ENCODE data around the gene ANXA1.

- TF ChIP-seq CTCF (conservative IDR thresholded peaks at IDR 0.05; ENCODE audit: low read depth, low read length) (no peak), EZH2 (IDR thresholded peaks at IDR 0.05; ENCODE audit: borderline replicate concordance, low read depth, low read length, poor library complexity, severe bottlenecking) (no peak)
Measured at GRCh38 chr9:73129941-73130685, 21.6 kb upstream of the ANXA1 start.
